ENCODE measurements around the gene ACTG1.

ACTG1 gene

DNA sequence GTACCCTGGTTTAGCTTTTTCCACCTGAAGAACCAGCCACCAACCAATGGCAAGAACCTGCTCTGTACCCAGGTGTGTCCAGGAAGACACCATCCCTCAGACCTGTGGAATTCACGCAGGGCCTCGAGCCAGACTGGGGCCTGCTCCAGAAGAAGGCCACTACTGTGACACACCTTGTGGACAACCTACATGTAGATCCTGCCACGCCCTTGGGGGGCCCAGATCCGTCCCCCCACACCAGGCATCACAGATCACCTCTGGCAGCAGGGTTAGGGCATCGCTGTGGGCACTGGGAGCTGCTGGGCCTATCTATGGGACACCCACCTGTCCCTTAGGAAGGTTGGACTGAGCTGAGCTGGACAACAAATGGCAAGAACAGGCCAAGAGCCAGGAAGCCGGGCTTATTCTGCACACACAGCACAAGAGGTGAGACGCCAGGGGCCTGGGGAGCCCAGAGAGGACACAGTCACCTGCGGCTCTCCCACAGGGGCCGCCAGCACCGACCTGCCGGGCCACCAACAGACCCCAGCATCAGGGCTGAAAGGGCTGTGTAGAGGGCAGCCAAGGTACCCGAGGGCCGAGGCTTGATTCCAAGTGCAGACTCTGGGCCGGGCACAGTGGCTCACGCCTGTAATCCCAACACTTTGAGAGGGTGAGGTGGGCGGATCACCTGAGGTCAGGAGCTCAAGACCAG lies 31.8 kb upstream of the ACTG1 start:
- no peak for DNase-seq

- no peak for DNase-seq
Measured at GRCh38 chr17:81543756-81544155, 31.2 kb upstream of the ACTG1 start.

DNA sequence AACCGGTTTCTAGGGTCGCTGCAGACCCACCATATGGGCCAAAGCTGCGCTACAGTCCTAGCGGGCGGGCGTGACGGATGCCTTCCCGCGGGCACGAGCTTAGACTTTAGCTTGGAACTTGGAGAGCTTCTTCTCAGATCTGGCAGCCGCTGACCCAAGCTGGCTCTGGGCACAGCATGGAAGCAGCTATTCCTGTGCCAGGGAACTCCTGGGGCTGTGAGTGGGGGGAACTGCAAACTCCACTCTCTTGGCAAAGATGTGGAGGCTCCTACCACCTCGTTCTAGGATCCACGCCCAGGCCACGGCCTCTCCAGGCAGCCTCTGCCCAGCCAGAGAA lies 30.7 kb upstream of the ACTG1 start:
- no peak for DNase-seq

GRCh38 chr17:81542431-81543338 lies 30.1 kb upstream of the ACTG1 start:
- DNase-seq, result no peak

GRCh38 chr17:81541123-81541522 lies 28.5 kb upstream of the ACTG1 start:
- DNase-seq, result no peak

DNA sequence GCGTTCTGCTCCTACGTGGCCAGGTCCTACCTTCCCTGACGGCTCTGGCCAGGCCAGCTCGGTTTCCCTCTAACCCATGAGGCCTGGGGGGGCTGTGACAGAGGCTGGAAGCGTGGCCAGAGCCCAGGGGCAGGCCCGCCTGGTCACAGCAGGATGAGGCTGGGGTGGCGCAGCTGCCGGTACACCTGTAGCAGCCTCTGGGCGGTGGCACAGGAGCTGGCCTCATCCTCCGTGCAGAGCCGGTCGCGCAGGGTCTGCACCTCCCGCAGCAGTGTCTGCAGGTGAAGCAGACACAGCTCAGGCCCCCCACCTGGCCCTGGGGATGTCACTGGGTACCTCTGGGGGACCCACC lies 28.1 kb upstream of the ACTG1 start:
- no peak for DNase-seq

DNA sequence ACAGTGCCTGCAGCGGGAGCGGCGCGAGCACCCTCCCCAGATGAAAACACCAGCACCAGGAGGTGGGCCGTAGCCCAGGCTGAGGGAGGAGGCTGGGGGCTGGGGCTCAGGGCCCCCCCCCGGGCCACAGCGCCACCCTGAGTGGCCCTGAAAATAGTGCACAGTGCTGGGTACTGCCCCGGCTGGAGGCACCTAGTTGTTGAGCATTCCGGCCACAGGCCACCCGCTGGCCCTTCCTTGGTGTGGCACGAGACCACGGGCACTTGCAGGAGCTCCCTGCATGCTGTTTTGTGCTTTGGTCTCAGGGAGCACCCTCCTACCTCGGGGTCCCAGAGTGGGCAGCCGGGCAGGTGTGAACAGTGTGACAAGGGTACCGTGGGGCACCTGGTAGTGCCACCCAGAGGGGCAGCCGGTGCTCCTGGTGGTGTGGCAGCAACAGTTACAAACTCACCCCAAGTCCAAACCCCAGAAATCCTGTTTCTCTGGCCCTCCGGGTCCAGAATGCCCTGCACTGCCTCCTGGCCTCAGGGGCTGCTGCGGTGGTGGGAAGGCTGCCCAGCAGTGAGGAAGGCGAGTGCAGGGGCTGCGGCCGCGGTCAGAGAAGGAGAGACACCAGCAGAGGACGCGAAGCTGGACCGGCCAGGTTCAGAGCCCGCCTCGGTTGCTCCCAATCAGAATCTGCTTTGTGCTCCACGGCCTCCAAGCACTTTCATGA lies 27.5 kb upstream of the ACTG1 start:
- no peak for DNase-seq

DNA sequence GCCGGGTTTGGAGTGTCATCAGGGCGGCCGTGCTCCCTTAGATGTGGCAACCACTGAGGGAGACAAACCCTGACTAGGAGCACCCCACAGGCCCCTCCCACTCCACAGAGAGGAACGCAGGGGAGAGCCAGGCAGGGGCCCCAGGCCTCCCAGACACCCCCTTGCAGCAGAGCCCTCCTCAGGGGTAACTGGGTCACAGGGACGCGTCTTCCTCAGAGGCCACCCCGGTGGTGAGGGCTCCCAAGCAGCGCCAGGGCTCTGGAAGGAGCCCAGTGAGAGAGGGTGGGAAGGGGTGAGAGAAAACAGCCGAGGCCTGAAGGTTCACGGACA lies 26.9 kb upstream of the ACTG1 start:
- DNase-seq, result no peak

- no peak for DNase-seq
Measured at GRCh38 chr17:81538651-81539570, 26.3 kb upstream of the ACTG1 start.

- DNase-seq, result no peak
Measured at GRCh38 chr17:81537856-81538555, 25.4 kb upstream of the ACTG1 start.

- DNase-seq, result peak; percentile 61
Measured at GRCh38 chr17:81537343-81537855, 24.8 kb upstream of the ACTG1 start.

DNA sequence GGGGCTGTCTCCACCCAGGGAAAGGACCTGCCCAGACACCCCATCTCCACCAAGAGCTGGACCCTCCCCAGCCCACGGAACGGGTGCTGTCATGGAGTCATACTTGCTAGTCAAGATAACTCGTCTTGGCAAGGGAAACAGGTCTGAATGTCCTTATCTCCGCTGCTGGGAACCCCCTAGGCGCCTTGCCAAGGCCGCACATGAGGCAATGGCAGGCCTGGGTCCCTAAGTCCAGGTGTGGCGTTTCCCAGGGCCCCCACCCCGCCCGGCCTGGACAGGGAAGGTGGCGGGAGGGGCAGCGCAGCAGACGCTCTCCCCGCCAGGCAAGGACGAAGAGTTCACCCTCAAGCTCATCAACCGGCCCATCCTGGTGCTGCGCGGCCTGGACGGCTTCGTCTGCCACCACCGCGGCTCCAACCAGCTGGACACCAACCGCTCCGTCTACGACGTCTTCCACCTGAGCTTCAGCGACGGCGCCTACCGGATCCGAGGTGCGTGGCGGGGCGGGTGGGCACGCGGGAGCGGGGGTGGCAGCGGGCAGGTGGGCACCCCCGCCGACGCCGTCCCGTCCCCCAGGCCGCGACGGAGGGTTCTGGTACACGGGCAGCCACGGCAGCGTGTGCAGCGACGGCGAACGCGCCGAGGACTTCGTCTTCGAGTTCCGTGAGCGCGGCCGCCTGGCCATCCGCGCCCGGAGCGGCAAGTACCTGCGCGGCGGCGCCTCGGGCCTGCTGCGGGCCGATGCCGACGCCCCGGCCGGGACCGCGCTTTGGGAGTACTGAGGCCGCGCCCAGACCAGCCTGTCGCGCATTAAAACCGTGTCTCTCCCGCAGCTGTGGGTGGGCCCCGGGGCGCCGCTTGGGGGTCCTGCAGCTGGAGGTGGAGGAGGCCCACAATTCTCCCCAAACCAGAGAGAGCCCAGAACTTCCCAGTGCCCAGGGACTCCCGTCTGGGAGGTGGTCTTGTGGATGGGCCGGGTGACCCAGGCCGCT lies 24.0 kb upstream of the ACTG1 start:
- DNase-seq, result peak; percentile 35

GRCh38 chr17:81535480-81536298 lies 23.1 kb upstream of the ACTG1 start:
- no peak for DNase-seq

DNA sequence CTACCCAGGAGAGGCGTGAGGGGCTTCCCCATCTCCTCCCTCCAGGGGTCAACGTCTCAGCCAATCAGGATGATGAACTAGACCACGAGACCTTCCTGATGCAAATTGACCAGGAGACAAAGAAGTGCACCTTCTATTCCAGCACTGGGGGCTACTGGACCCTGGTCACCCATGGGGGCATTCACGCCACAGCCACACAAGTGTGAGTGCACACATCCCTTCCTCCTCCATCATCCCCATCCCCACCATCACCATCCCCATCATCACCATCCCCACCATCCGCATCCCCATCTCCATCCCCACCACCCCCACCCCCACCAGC lies 22.4 kb upstream of the ACTG1 start:
- no peak for DNase-seq

GRCh38 chr17:81534157-81535006 lies 21.8 kb upstream of the ACTG1 start:
- DNase-seq, result no peak

DNA sequence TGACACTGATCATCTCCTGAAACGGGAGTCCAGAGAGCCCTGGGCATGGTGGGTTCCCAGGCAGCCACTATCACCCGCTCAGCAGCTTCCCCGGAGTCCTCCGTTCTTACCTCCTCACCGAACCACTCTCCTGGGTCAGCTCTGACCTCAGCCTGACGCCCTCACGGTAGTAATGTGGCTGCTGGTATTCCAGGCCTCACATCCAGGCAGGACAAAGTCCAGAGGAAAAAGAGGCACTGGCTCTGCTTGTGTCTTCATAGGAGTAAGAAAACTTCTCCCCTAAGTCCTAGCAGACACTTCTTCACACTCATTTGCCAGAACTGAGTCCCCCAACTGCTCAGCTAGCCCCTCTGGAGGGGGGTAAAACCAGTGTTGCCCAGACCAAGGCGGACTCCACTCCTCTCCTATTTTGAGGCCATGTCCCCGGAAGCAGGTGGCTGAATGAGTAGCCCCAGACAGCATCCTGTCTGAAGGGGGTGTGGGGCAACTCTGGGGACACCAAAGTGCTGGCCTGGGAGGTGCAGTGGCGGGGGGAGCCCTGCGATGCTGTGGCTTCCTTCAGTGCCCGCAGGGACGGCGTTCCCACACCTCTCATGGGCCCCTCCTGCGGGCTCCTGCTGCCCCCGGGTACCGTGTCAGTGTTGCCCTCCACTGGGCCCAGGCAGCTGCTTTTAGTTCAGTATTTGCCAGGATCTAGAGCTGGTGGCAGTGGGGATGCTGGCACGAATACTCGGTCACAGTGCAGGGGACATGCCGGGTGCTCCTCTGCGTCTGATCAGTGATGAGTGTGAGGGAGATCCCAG lies 20.9 kb upstream of the ACTG1 start:
- no peak for DNase-seq

- DNase-seq, result no peak
Measured at GRCh38 chr17:81532490-81533287, 20.1 kb upstream of the ACTG1 start.

Measured in stimulated activated CD4-positive, alpha-beta T cell treated with anti-CD3 and anti-CD28 coated beads, Interleukin-15, amount 100 ng/mL, for 24 hours (primary cell).